Neuronal stem cell (in vitro differentiated cells): Measurements from ENCODE around the gene COX7A1.
A peak's percentile ranks its signal among the peaks of the same experiment; 100 is the strongest.

ENCODE experiments used
- DNase-seq: peaks from one replicate; pipeline ENCODE4 v3.0.0-alpha.2; 2013; ENCODE audit warnings: low spot score
- H2AFZ ChIP-seq: one replicate; pipeline ENCODE4 v1.6.1; 2013; ENCODE audit warnings: mild to moderate bottlenecking, low read length, inconsistent platforms
- H2AK5ac ChIP-seq: 2 replicates; pipeline ENCODE4 v1.6.1; 2013; ENCODE audit warnings: low read depth, mild to moderate bottlenecking, inconsistent platforms, low read length, moderate library complexity, mixed read lengths
- H2BK120ac ChIP-seq: 2 replicates; pipeline ENCODE4 v1.6.1; 2013; ENCODE audit warnings: low read depth, mild to moderate bottlenecking, inconsistent platforms, low read length, moderate library complexity, mixed read lengths
- H2BK12ac ChIP-seq: one replicate; pipeline ENCODE4 v1.6.1; 2013; ENCODE audit warnings: low read length, inconsistent platforms
- H2BK15ac ChIP-seq: 2 replicates; pipeline ENCODE4 v1.6.1; 2013; ENCODE audit warnings: mild to moderate bottlenecking, low read length, inconsistent platforms, mixed read lengths
- H2BK5ac ChIP-seq: one replicate; pipeline ENCODE4 v1.6.1; 2013; ENCODE audit warnings: inconsistent platforms, mild to moderate bottlenecking, low read length, moderate library complexity
- H3K14ac ChIP-seq: one replicate; pipeline ENCODE4 v1.6.1; 2013; ENCODE audit warnings: low read length, inconsistent platforms
- H3K18ac ChIP-seq: 2 replicates; pipeline ENCODE4 v1.6.1; 2013; ENCODE audit warnings: low read length, inconsistent platforms
- H3K23ac ChIP-seq: 2 replicates; pipeline ENCODE4 v1.6.1; 2013; ENCODE audit warnings: low read depth, mild to moderate bottlenecking, mixed read lengths, low read length, inconsistent platforms; ENCODE audit not compliant: poor library complexity
- H3K27ac ChIP-seq: replicated peaks from 3 replicates; pipeline ENCODE4 v1.5.1; 2013; ENCODE audit warnings: low read length, inconsistent platforms
- H3K27me3 ChIP-seq, 3 experiments: 2 replicates each; pipeline ENCODE4 v1.6.1; 2013; ENCODE audit warnings: low read length in 3 of 3, mild to moderate bottlenecking in 2 of 3, inconsistent platforms in 1 of 3, low read depth in 1 of 3, mixed read lengths in 1 of 3, moderate library complexity in 1 of 3; ENCODE audit not compliant: control insufficient read depth in 3 of 3, insufficient read depth in 3 of 3
- H3K36me3 ChIP-seq, 2 donors: replicated peaks in 1 of 2; 2 replicates each; pipeline ENCODE4 v1.6.1; 2013; ENCODE audit warnings: low read length in 2 of 2; ENCODE audit not compliant: control insufficient read depth in 2 of 2, insufficient read depth in 2 of 2
- H3K4ac ChIP-seq: 2 replicates; pipeline ENCODE4 v1.6.1; 2013; ENCODE audit warnings: inconsistent platforms, mild to moderate bottlenecking, low read length, moderate library complexity
- H3K4me1 ChIP-seq, 2 donors: 1 replicate in 1 of 2; 2 replicates in 1 of 2; pipeline ENCODE4 v1.6.1; 2013; ENCODE audit warnings: low read length in 2 of 2, low read depth in 1 of 2; ENCODE audit not compliant: control insufficient read depth in 2 of 2, insufficient read depth in 1 of 2
- H3K4me2 ChIP-seq: one replicate; pipeline ENCODE4 v1.6.1; 2013; ENCODE audit warnings: mild to moderate bottlenecking, low read length, inconsistent platforms; ENCODE audit not compliant: insufficient read depth, poor library complexity, severe bottlenecking
- H3K4me3 ChIP-seq, 2 donors: 2 replicates each; pipeline ENCODE4 v1.5.1; 2013; ENCODE audit warnings: low read length in 2 of 2, mild to moderate bottlenecking in 2 of 2, inconsistent platforms in 1 of 2, moderate library complexity in 1 of 2
- H3K79me1 ChIP-seq: one replicate; pipeline ENCODE4 v1.6.1; 2013; ENCODE audit warnings: low read depth, mild to moderate bottlenecking, inconsistent platforms, low read length, moderate library complexity
- H3K9ac ChIP-seq: one replicate; pipeline ENCODE4 v1.6.1; 2013; ENCODE audit warnings: mild to moderate bottlenecking, low read depth, low read length, inconsistent platforms; ENCODE audit not compliant: poor library complexity
- H3K9me3 ChIP-seq, 2 donors: replicated peaks in 1 of 2; 2 replicates each; pipeline versions ENCODE3 to v1.6.1; 2013; ENCODE audit warnings: low read length in 2 of 2, mild to moderate bottlenecking in 2 of 2, inconsistent platforms in 1 of 2, low read depth in 1 of 2, mixed read lengths in 1 of 2, moderate library complexity in 1 of 2; ENCODE audit not compliant: control insufficient read depth in 2 of 2, insufficient read depth in 1 of 2
- H4K8ac ChIP-seq: one replicate; pipeline ENCODE4 v1.6.1; 2013; ENCODE audit warnings: low read depth, mild to moderate bottlenecking, inconsistent platforms, low read length, moderate library complexity
- H4K91ac ChIP-seq: one replicate; pipeline ENCODE4 v1.6.1; 2013; ENCODE audit warnings: low read length, low read depth, mild to moderate bottlenecking, inconsistent platforms; ENCODE audit not compliant: poor library complexity
- WGBS, 2 donors: extraction: QIAGEN DNeasy Blood & Tissue Kit; methylation state at CpG; one replicate each; pipeline ENCODE4 v1.1.7; 2013; ENCODE audit warnings: missing lambda C conversion rate in 2 of 2, mixed read lengths in 1 of 2; ENCODE audit not compliant: insufficient read length in 2 of 2, insufficient replicate concordance in 1 of 2; ENCODE audit errors: extremely low coverage in 2 of 2; 5-methylcytosine and 5-hydroxymethylcytosine counted together

The COX7A1 gene

DNA sequence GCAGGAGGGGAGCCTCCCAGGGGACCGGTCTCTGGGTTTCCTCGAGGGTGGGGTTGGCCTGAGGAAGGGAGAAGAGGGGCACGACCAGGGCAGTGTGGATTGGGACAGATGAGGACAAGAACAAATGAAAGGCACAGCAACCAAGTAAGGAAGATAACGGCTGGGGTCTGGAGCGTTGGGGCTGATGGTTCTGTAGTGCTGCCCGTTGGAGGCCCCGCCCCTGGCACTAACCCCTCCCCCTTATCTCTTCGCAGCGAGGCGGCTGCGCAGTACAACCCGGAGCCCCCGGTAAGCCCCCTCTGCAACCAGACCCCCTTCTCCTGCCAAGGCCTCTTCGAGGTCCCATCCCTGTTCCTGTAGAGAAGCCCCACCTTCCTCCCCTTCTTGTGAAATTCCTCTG lies 10.2 kb downstream of the COX7A1 start:
- Histone ChIP-seq H3K27ac (no peak overlapping the region), H3K27me3 (no peaks in the 10 kb centered on the region), H3K14ac (no peak overlapping the region), H2BK15ac (no peak overlapping the region), H3K4me1 (peaks cover 2 to 8% of the 10 kb centered on the region in 2 donors), H4K91ac (no peak overlapping the region), H3K18ac (no peak overlapping the region), H4K8ac (no peak overlapping the region), H2AFZ (no peak overlapping the region), H3K4ac (no peak overlapping the region), H3K79me1 (peaks cover 12% of the 10 kb centered on the region), H3K4me2 (no peak overlapping the region), H2BK12ac (peak overlapping the region; percentile 94), H3K4me3 (no peak overlapping the region), H2AK5ac (peak overlapping the region; percentile 16), H3K23ac (no peak overlapping the region), H3K36me3 (peaks cover 34 to 52% of the 10 kb centered on the region in 2 donors), H2BK5ac (peak overlapping the region; percentile 92), H3K9ac (no peak overlapping the region), H3K9me3 (peaks cover 0 to 3% of the 10 kb centered on the region in 2 donors), H2BK120ac (no peak overlapping the region)
- WGBS, 2 donors = no CpG with 5 or more reads among the region's 14 CpGs
- no peak for DNase-seq

- Histone ChIP-seq H3K4ac (no peak overlapping the region), H3K23ac (peak overlapping the region; percentile 6), H2BK5ac (peak overlapping the region; percentile 93), H2AK5ac (peak overlapping the region; percentile 16), H3K4me1 (peaks cover 2 to 10% of the 10 kb centered on the region in 2 donors), H3K27me3 (no peaks in the 10 kb centered on the region), H3K9me3 (peaks cover 0 to under 1% of the 10 kb centered on the region in 2 donors), H3K4me2 (peak overlapping the region; percentile 47), H3K27ac (peak overlapping the region; percentile 77), H3K36me3 (peaks cover 26 to 44% of the 10 kb centered on the region in 2 donors), H2AFZ (peak overlapping the region; percentile 84), H3K4me3 (peak overlapping the region; percentile 81 to 93), H2BK120ac (no peak overlapping the region), H3K18ac (no peak overlapping the region), H3K14ac (no peak overlapping the region), H3K79me1 (peaks cover 12% of the 10 kb centered on the region), H3K9ac (peak overlapping the region; percentile 92), H2BK15ac (no peak overlapping the region), H2BK12ac (no peak overlapping the region), H4K8ac (no peak overlapping the region), H4K91ac (no peak overlapping the region)
- no CpG with 5 or more reads among the region's 42 CpGs for WGBS, 2 donors
- peak; percentile 79 for DNase-seq
These were observed 11.0 kb downstream of the COX7A1 start for GRCh38 chr19:36141039-36141927.

DNA sequence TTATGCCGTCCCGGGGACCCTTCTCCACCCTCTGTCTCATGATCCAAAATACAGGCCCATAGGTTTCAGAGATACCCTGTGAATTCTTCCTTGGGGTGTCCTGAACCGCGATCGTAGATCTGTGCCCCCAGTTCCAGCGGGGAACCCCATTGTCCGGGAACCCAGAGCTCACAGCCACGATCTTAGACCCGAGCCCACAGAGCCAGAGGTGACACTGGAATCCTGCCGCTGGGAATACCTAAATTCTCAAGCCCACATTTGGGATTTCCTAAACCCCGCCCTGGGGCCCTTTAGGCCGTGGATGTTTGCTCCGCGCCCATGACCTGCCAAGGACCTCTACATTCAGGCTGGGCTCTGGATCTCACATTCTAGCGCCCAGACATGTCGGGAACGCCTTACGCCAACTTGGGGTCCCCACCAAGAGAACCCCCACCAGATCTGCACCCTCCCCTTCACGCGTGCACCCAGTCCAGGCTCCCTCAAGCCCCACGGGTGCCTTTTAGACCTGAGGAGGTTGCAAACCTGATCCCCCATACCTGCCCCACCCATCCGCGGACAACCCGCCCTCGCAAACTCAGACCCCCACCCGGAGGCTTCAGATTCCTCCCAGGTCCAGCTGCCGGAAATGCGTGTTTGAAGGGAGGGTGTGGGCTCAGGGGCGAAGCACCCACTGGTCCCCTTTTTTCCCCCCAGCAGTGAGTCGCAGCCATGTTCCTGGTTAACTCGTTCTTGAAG lies 11.8 kb downstream of the COX7A1 start:
- Histone ChIP-seq H3K4me1 (peaks cover 2 to 10% of the 10 kb centered on the region in 2 donors), H3K18ac (peak overlapping the region; percentile 98), H3K4me2 (peak overlapping the region; percentile 61), H4K8ac (no peak overlapping the region), H3K36me3 (peaks cover 18 to 36% of the 10 kb centered on the region in 2 donors), H3K9me3 (no peaks in the 10 kb centered on the region), H3K27ac (peak overlapping the region; percentile 77), H2BK12ac (no peak overlapping the region), H3K23ac (peak overlapping the region; percentile 86), H2BK5ac (peak overlapping the region; percentile 93), H3K27me3 (no peaks in the 10 kb centered on the region), H2AK5ac (peak overlapping the region; percentile 33), H3K79me1 (peaks cover 12% of the 10 kb centered on the region), H3K14ac (no peak overlapping the region), H2BK15ac (peak overlapping the region; percentile 88), H2BK120ac (peak overlapping the region; percentile 28), H3K4me3 (peak overlapping the region; percentile 81 to 93), H3K4ac (no peak overlapping the region), H2AFZ (peak overlapping the region; percentile 84), H3K9ac (peak overlapping the region; percentile 92), H4K91ac (no peak overlapping the region)
- DNase-seq = peak; percentile 36
- no CpG with 5 or more reads among the region's 31 CpGs for WGBS, 2 donors
